GM19023 (cell line): ENCODE data around the gene SFR1.

ENCODE experiments used
- ATAC-seq: cut with Tn5 transposase; IDR thresholded peaks from one replicate; pipeline ENCODE4 v1.9.1; 2021; ENCODE audit warnings: mild to moderate bottlenecking, moderate library complexity; ENCODE audit not compliant: unreplicated experiment

SFR1 gene, protein sequence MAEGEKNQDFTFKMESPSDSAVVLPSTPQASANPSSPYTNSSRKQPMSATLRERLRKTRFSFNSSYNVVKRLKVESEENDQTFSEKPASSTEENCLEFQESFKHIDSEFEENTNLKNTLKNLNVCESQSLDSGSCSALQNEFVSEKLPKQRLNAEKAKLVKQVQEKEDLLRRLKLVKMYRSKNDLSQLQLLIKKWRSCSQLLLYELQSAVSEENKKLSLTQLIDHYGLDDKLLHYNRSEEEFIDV

GRCh38 chr10:104121485-104122224 lies at the start of gene SFR1:
Gene SFR1 (plus strand): TSS chr10:104122171. CDS start chr10:104122184, 13 bp downstream.
- ATAC-seq, result peak; percentile 92

DNA sequence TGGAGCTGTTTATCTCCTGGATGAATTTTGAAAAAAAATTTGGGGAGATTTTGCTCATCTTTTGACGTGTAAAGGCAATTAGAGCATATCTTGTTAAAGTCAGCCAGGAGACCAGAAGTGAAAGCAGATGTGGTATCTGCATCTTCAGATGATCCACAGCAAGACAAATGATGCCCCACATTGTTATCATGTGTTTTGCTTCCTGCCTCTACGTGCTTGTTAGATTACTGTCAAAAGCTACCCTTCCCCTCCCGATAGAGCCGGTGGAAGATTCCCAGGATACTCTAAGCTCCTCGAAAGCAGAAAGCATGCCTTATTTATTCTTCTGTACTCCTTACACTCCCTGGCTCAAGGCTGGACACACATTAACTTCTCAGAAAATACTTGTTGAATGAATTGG lies 49.2 kb upstream of the SFR1 start:
- no peak for ATAC-seq

- no peak for ATAC-seq
These were observed 47.5 kb upstream of the SFR1 start for GRCh38 chr10:104074505-104074904.

GRCh38 chr10:104076743-104077160 lies 45.2 kb upstream of the SFR1 start:
- ATAC-seq, result no peak

DNA sequence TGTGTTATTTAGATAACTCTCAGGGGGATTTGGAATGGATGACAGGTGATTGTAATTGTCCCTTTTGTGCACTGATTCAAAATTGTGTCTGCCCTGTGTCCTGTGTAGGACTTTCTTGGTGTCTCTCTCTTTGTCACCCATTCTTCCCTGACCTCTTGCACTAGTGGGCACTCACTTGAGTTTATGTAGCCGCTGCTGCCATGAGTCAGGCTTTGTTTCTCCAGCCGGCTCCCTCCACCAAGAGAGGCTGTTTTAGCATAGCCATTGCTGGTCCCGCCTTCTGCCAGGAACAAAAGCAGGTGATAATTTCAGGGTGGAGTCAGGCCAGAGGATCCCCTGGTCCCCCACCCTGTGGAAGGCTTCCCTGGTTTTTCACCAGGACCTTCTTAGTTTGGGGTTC lies 44.7 kb upstream of the SFR1 start:
- ATAC-seq, result no peak

DNA sequence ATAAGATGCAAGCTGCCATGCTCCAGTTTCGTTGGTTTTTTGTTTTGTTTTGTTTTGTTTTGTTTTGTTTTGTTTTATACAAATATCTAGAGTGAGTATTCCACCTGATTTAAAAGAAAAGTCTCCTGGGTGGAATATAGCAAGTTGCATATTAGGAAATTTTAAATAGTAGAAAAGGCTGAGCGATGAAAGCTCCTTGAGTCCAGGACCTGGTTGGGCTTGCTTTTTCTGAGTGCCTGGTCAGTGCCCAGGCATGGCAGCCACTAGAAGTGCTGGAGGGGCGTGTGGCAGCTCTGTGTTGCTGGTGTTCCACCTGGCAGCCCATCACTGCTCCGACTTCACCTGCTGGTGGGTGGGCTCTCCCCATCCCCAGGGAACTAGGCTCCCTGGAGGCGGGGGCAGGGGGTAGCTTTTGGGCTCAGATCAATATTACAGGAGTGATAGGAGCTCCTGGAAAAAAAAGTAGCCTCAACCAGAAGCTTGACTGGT lies 44.3 kb upstream of the SFR1 start:
- ATAC-seq, result no peak

GRCh38 chr10:104080762-104081161 lies 41.2 kb upstream of the SFR1 start:
- no peak for ATAC-seq

DNA sequence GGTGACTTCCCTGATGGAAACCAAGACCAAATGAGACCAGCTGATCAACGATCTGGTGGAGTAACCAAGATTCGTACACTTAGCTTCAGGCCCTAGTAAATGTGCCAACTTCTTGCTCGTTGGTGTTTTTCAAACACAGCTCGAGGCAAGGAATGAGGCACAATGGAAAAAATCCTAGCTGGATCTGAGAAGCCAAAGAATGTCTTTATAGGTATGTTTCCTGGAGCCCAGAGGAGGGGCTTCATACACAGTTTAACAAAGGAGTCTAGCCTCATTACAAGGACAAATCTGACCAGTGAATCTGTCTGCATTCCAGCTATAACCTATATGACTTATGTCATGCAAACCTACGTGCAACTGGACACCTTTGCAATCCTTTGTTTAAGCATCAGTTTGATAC lies 40.0 kb upstream of the SFR1 start:
- ATAC-seq, result no peak

DNA sequence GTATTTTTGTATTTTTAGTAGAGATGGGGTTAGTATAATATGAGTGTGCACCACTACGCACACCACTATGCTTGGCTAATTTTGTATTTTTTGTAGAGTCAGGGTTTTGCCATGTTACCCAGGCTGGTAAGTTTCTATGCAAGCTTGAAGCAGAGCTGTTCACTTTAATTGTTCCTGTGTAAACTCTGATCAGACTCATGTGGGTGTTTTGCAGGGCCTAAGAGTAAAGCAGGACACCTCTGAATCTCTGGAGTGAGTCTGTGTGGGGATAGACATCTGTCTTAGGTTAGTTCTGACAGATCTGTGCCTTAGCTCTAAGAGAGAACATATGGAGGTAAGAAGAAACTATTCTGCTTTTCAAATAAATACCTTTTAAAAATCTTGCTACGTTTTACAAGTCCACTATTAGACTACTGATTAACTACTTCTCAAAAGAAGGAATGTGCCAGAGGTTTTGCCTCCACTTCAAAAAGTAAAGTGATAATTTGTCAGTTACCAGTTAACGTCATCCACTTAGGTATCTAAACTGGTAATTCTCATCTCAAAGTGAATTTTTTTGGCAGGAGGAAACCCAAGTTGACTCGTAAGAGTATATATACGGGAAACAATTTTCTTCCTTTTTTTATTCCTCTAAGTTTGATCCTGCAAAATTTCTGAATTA lies 37.4 kb upstream of the SFR1 start:
- ATAC-seq, result no peak

- ATAC-seq, result no peak
These were observed 36.1 kb upstream of the SFR1 start, which contains the start of gene COL17A1 for GRCh38 chr10:104085801-104086400. Gene COL17A1 (minus strand): TSS chr10:104085880. CDS start chr10:104080673, 5,207 bp downstream.

DNA sequence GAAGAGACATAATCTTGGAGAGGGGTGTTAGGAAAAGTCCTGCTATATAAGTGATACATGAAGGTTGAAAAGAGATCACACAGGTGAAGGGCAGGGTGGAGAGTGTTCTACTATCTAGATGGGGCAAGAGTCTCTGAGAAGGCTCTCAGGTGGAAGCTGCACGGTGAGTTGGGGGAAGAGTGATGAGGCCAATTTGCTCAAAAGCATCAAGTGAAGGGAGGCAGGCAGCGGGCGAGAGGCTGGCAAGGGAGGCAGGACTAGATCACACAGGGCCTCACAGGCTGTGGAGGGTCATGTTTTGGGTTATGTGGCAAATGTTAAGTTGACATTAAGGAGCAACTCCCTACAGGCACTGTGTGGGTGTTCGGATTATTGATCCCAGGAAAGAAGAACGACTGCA lies 33.7 kb upstream of the SFR1 start:
- ATAC-seq, result no peak

- ATAC-seq, result no peak
These were observed 32.4 kb upstream of the SFR1 start for GRCh38 chr10:104089621-104090020.

DNA sequence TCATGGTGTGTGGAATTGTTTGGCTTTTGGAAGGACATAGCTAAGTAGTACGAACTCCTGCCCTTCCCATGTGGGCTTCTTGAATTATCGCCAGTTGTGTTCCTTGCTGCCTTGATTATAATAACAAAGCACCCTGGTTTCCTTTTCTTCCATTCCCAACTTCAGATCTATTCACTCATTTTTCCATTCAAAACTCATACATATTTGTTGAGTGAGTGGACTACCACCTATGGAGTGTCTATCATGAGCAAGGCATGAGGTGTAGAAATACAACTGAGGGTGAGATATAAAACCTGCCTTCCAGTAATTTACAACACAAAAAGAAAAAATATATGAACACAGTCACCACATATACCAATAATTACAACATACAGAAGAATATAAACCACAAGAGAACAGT lies 31.4 kb upstream of the SFR1 start:
- no peak for ATAC-seq

GRCh38 chr10:104092749-104093148 lies 29.2 kb upstream of the SFR1 start:
- no peak for ATAC-seq

- no peak for ATAC-seq
These were observed 25.3 kb upstream of the SFR1 start for GRCh38 chr10:104096692-104097091.

- ATAC-seq, result no peak
These were observed 23.5 kb upstream of the SFR1 start for GRCh38 chr10:104098358-104098925.

- ATAC-seq, result no peak
These were observed 22.7 kb upstream of the SFR1 start for GRCh38 chr10:104099269-104099668.

- ATAC-seq, result no peak
These were observed 22.0 kb upstream of the SFR1 start for GRCh38 chr10:104099941-104100340.

- no peak for ATAC-seq
These were observed 21.2 kb upstream of the SFR1 start for GRCh38 chr10:104100795-104101194.

DNA sequence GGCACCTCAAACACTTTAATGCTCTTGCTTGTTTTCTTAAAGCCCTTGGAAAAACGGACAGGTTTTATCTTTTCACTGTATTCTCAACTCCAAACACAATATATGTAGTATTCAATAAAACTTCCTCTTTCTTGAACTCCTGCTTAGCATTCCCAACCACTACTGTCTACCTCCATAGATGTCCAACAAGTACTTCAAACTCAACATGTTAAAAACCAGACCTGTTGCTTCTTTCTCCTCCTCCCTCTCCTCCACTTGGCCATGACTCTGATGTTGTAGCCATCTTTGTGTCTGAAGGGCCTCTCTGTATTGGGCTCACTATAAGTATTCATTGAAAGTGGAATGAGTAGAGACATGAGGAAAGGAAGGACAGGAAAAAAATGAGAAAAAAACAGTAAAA lies 20.1 kb upstream of the SFR1 start:
- no peak for ATAC-seq

- peak; percentile 71 for ATAC-seq
These were observed 18.0 kb upstream of the SFR1 start for GRCh38 chr10:104103956-104104355.
